ENCODE measurements around the gene SUGT1. TPM values are rescaled to one million over a fixed set of nuclear protein-coding genes. Genes with fewer than 3 reads are reported as not detected.

SUGT1 gene
- total and polyA plus RNA-seq, 2 of the 13 experiments (the other 11 are each of a cell fraction or from before 2014, with no cell fraction given), result 23.1 to 71.2 TPM

- TF ChIP-seq JUNB (CRISPR knock-in tag; IDR thresholded peaks at IDR 0.05; ENCODE audit: borderline replicate concordance) (no peak; the same call in 1 of the 2 replicates), KIAA2018 (CRISPR knock-in tag; IDR thresholded peaks at IDR 0.05; ENCODE audit: borderline replicate concordance) (no peak), GMEB1 (CRISPR knock-in tag; IDR thresholded peaks at IDR 0.05; ENCODE audit: borderline replicate concordance) (peak; percentile 65; the same call in 1 of the 2 replicates), ZNF652 (CRISPR knock-in tag; IDR thresholded peaks at IDR 0.05; ENCODE audit: borderline replicate concordance, low read depth) (peak; percentile 48; the same call in 1 of the 2 replicates), NAIF1 (CRISPR knock-in tag; IDR thresholded peaks at IDR 0.05; ENCODE audit: borderline replicate concordance) (peak; percentile 49), ZNF564 (CRISPR knock-in tag; IDR thresholded peaks at IDR 0.05) (0 out of 2 replicates have a peak, but pooled peaks have one; percentile 42), ZNF205 (CRISPR knock-in tag; IDR thresholded peaks at IDR 0.05) (peak; percentile 84), ZNF614 (CRISPR knock-in tag; IDR thresholded peaks at IDR 0.05; ENCODE audit: borderline replicate concordance) (peak; percentile 68; the same call in 1 of the 2 replicates), ZNF563 (CRISPR knock-in tag; IDR thresholded peaks at IDR 0.05) (peak; percentile 55; the same call in 1 of the 2 replicates), EEA1 (CRISPR knock-in tag; IDR thresholded peaks at IDR 0.05; ENCODE audit: borderline replicate concordance) (0 out of 2 replicates have a peak, but pooled peaks have one; percentile 54), POLR2A (IDR thresholded peaks at IDR 0.05; ENCODE audit: insufficient read depth in 1 of 2, low read depth in 2 of 2, low read length in 2 of 2) (peak; percentile 86 to 87), ZFY (CRISPR knock-in tag; IDR thresholded peaks at IDR 0.05) (peak; percentile 75), ERF (CRISPR knock-in tag; IDR thresholded peaks at IDR 0.05) (peak; percentile 84; the same call in 1 of the 2 replicates), ZNF781 (CRISPR knock-in tag; IDR thresholded peaks at IDR 0.05; ENCODE audit: borderline replicate concordance, not compliant biosample characterization) (peak; percentile 27)
These were observed 35.3 kb upstream of the SUGT1 start (continued) for GRCh38 chr13:52617070-52618060.
